Stimulated activated effector memory CD8-positive, alpha-beta T cell treated with anti-CD3 and anti-CD28 coated beads, Interleukin-12 subunit alpha, Interleukin-12 subunit beta, amount 100 ng/mL, for 72 hours (primary cell): ENCODE results near the gene PON3.

Experiments
- ATAC-seq: fragments of 150-1000 bp; cut with Tn5 transposase; 2 replicates; pipeline ENCODE4 v1.10.0; 2021
- DNase-seq, 2 donors: peaks; one replicate each; pipeline ENCODE4 v3.0.0; 2021 to 2022; ENCODE audit warnings: low spot score in 2 of 2
- H3K27ac Mint-ChIP-seq: one replicate; pipeline ENCODE4 v1.8.0; 2022; ENCODE audit warnings: mild to moderate bottlenecking, mixed read lengths
- H3K36me3 Mint-ChIP-seq: one replicate; pipeline ENCODE4 v1.8.0; 2022; ENCODE audit warnings: mild to moderate bottlenecking, mixed read lengths
- H3K4me1 Mint-ChIP-seq: one replicate; pipeline ENCODE4 v1.8.0; 2022; ENCODE audit warnings: mixed read lengths
- H3K4me3 Mint-ChIP-seq: one replicate; pipeline ENCODE4 v1.8.0; 2022; ENCODE audit warnings: mild to moderate bottlenecking, mixed read lengths
- H3K9me3 Mint-ChIP-seq: one replicate; pipeline ENCODE4 v1.8.0; 2022; ENCODE audit warnings: mixed read lengths

Gene PON3

GRCh38 chr7:95396136-95397032 lies at the start of gene PON3:
Gene PON3 (minus strand): TSS chr7:95396375. CDS start chr7:95396350, 25 bp downstream.
- H3K4me1 Mint-ChIP-seq: no peaks in the 10 kb centered on the region
- H3K36me3 Mint-ChIP-seq: no peaks in the 10 kb centered on the region
- peak; percentile 79 for ATAC-seq
- H3K4me3 Mint-ChIP-seq: peak within 1 kb of the TSS; percentile 40
- DNase-seq: peak in 1 of 2 donors; percentile 52
- no peak within 1 kb of the TSS for H3K27ac Mint-ChIP-seq
- no peaks in the 10 kb centered on the region for H3K9me3 Mint-ChIP-seq

DNA sequence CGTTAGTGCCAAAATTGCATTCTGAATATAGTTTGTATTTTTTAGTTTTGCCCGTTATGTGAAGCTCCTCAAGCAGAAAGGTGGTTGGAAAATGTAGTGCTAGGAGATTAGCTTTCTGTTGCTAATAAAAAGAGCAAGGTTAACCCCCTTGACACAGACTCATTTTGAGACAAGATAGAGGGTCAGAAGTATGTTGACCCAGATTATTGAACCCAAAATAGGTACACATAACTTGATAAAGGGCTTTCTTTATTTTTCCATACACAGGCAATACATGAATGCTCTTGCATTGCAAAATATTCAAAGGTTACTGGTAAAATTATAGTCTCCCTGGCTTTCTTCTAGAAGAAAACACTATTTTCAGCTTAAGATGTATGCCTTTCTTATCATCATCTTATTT lies 48.6 kb upstream of the PON3 start:
- no peaks in the 10 kb centered on the region for H3K4me1 Mint-ChIP-seq
- ATAC-seq: no peak
- H3K4me3 Mint-ChIP-seq: no peak overlapping the region
- H3K36me3 Mint-ChIP-seq: no peaks in the 10 kb centered on the region
- DNase-seq: no peak
- no peaks in the 10 kb centered on the region for H3K9me3 Mint-ChIP-seq
- H3K27ac Mint-ChIP-seq: no peak overlapping the region

- DNase-seq: no peak
- Mint-ChIP-seq H3K4me1 (no peaks in the 10 kb centered on the region), H3K27ac (no peak overlapping the region), H3K4me3 (no peak overlapping the region), H3K36me3 (no peaks in the 10 kb centered on the region), H3K9me3 (no peaks in the 10 kb centered on the region)
- ATAC-seq: no peak
Observed at GRCh38 chr7:95441042-95441823, 45.1 kb upstream of the PON3 start.

DNA sequence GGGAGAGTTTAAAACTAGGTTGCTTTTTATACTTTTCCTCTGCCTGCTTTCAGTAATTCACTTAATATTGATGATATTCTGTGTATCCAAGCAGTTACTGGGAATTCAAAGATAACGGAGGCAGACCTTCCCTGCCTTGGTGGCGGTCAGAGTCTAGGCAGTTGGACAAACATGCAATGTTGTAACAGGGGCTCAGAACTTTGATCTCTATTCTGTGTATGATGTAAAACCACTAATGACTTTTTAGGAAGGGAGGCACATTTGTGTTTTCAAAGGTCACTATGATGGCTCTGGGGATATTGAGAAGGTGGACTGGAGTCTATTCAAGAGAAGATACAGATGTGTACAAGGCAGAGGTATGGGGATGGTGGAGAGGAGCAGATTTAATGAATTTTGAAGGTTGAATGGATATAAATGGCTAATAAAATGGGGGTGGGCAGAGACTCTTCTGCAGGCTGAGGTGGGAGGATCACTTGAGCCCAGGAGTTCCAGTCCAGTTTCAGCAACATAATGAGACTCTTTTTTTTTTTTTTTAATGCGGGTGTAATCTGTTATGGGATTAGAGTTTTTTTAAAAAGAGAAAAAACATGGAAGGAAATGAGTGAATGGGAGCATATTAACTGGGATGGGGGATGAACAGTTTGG lies 44.3 kb upstream of the PON3 start:
- no peaks in the 10 kb centered on the region for H3K9me3 Mint-ChIP-seq
- DNase-seq (no peak), ATAC-seq (no peak)
- H3K4me1 Mint-ChIP-seq: no peaks in the 10 kb centered on the region
- H3K4me3 Mint-ChIP-seq: no peak overlapping the region
- no peak overlapping the region for H3K27ac Mint-ChIP-seq
- no peaks in the 10 kb centered on the region for H3K36me3 Mint-ChIP-seq

DNA sequence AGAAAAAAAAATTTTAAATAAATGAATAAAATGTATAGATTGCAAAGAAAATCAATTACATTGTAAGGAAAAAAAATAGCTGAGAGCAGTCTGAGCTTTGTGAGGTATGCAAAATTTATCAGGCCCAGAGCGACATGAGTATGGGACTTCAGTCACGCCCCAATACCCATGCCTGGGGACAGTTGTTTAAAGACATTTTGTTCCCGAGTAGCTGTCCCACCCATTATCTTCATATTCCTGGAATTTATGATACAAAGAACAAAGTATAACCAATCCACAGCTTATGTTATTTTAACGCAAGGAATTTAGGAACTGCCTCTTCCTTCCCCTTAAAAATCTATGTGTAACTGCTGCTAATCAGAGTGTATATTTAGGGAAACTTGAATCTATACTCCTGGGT lies 40.2 kb upstream of the PON3 start:
- Mint-ChIP-seq H3K27ac (no peak overlapping the region), H3K4me3 (no peak overlapping the region), H3K9me3 (no peaks in the 10 kb centered on the region), H3K4me1 (peaks cover 12% of the 10 kb centered on the region), H3K36me3 (no peaks in the 10 kb centered on the region)
- ATAC-seq: no peak
- no peak for DNase-seq

DNA sequence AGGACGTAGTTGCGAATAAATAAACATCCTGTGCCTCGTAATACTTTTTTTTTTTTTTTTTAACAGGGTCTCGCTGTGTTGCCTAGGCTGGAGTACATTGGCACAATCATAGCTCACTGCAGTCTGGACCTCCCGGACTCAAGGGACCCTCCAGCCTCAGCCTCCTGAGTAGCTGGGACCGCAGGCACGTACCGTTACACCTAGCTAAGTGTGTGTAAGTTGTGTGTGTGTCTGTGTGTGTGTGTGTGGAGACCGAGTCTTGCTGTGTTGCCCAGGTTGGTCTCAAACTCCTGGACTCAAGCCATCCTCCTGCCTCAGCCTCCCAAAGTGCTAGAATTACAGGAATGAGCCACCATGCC lies 39.2 kb upstream of the PON3 start:
- no peak for DNase-seq
- no peak for ATAC-seq
- peaks cover 12% of the 10 kb centered on the region for H3K4me1 Mint-ChIP-seq
- no peaks in the 10 kb centered on the region for H3K9me3 Mint-ChIP-seq
- peak overlapping the region; percentile 73 for H3K4me3 Mint-ChIP-seq
- H3K36me3 Mint-ChIP-seq: no peaks in the 10 kb centered on the region
- peak overlapping the region; percentile 94 for H3K27ac Mint-ChIP-seq

DNA sequence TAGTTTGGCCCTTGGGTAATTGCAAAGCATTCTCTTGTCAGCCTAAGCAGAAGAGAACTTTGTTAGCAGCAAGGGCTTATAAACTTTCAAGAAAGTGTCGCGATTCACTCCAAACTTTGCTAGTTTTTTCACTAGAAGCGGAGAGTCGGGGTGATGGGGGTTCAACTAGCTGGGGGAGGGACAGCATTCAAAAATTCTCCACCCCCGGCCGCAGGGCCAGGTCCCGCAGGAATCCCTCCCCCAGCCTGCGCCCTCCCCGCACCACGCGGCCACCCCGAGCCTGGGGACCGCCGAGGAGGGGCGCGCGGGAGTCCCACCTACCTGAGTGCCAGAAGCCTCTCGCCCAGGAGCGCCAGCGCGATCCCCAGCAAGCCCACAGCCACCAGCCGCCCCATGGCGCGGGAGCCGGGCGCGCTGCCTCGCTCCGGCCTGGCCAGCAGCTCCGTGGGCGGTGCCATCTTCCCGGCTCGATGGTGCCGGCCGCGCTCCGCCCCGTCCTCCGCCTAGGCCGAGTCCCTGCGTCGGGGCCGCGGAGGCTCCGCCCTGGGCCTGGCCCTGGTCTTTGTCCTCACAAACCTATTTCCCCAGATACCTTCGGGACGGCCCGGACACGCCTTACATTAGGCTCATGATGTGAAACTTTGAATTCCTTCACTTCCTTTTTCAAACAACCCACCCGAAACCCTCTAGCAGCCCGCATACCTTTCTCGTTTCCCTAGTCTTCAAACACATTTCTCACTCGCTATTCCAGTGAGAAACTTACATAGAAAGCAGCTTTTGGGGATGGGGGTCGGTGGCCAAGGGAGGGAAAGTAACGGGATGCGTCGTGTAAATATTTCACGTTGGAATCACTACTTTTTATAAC lies 38.6 kb upstream of the PON3 start, which contains the start of gene PON2:
TSS of gene PON2 (minus strand) at position 472 of the 865 bp plus-strand sequence. CDS start at position 395, 77 bp downstream.
- H3K27ac Mint-ChIP-seq: peak within 1 kb of the TSS; percentile 94
- ATAC-seq (peak; percentile 96), DNase-seq (peak; percentile 36 to 75)
- H3K4me1 Mint-ChIP-seq: peaks cover 12% of the 10 kb centered on the region
- no peaks in the 10 kb centered on the region for H3K36me3 Mint-ChIP-seq
- H3K4me3 Mint-ChIP-seq: peak within 1 kb of the TSS; percentile 73
- H3K9me3 Mint-ChIP-seq: no peaks in the 10 kb centered on the region

DNA sequence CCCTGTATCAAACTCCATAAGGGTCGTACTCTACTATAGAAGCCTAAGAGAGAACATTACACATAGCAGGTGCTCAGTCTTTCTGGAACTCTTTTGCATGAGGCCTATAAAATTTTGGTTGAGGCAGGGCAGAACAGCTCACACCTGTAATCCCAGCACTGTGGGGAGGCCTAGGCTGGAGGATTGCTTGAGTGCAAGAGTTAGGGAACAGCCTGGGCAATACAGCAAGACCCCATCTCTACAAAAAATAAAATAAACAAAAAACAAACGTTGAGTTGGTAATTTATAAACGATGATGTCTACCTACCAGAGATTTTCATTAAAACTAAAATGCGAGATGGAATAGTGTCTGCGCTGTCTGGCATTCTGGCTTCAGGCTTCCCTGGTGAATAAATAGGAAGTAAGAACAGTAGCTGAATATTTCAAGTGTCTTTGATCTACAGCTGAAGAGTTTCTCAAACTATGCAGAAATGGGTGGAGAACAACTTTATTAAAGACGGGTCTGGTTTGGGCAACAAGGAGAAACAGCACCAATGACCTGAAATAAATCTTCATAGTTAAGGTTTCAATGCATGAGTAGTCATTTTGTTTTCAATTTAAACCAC lies 37.9 kb upstream of the PON3 start:
- peaks cover 12% of the 10 kb centered on the region for H3K4me1 Mint-ChIP-seq
- H3K9me3 Mint-ChIP-seq: no peaks in the 10 kb centered on the region
- peak overlapping the region; percentile 73 for H3K4me3 Mint-ChIP-seq
- no peak for ATAC-seq
- H3K27ac Mint-ChIP-seq: no peak overlapping the region
- no peaks in the 10 kb centered on the region for H3K36me3 Mint-ChIP-seq
- DNase-seq: no peak

- H3K36me3 Mint-ChIP-seq: no peaks in the 10 kb centered on the region
- DNase-seq (no peak), ATAC-seq (no peak)
- H3K9me3 Mint-ChIP-seq: no peaks in the 10 kb centered on the region
- peaks cover 12% of the 10 kb centered on the region for H3K4me1 Mint-ChIP-seq
- no peak overlapping the region for H3K27ac Mint-ChIP-seq
- no peak overlapping the region for H3K4me3 Mint-ChIP-seq
Observed at GRCh38 chr7:95433129-95433528, 37.0 kb upstream of the PON3 start.

GRCh38 chr7:95432606-95433005 lies 36.4 kb upstream of the PON3 start:
- H3K9me3 Mint-ChIP-seq: no peaks in the 10 kb centered on the region
- H3K4me1 Mint-ChIP-seq: peaks cover 12% of the 10 kb centered on the region
- no peaks in the 10 kb centered on the region for H3K36me3 Mint-ChIP-seq
- DNase-seq (no peak), ATAC-seq (no peak)
- no peak overlapping the region for H3K4me3 Mint-ChIP-seq
- H3K27ac Mint-ChIP-seq: no peak overlapping the region

GRCh38 chr7:95430864-95431263 lies 34.7 kb upstream of the PON3 start:
- DNase-seq (no peak), ATAC-seq (no peak)
- no peaks in the 10 kb centered on the region for H3K36me3 Mint-ChIP-seq
- H3K4me1 Mint-ChIP-seq: peaks cover 12% of the 10 kb centered on the region
- no peak overlapping the region for H3K4me3 Mint-ChIP-seq
- no peak overlapping the region for H3K27ac Mint-ChIP-seq
- H3K9me3 Mint-ChIP-seq: no peaks in the 10 kb centered on the region

- ATAC-seq (no peak), DNase-seq (no peak)
- Mint-ChIP-seq H3K4me3 (no peak overlapping the region), H3K9me3 (no peaks in the 10 kb centered on the region), H3K27ac (no peak overlapping the region), H3K4me1 (peaks cover 5% of the 10 kb centered on the region), H3K36me3 (no peaks in the 10 kb centered on the region)
Observed at GRCh38 chr7:95429241-95429990, 33.2 kb upstream of the PON3 start.

DNA sequence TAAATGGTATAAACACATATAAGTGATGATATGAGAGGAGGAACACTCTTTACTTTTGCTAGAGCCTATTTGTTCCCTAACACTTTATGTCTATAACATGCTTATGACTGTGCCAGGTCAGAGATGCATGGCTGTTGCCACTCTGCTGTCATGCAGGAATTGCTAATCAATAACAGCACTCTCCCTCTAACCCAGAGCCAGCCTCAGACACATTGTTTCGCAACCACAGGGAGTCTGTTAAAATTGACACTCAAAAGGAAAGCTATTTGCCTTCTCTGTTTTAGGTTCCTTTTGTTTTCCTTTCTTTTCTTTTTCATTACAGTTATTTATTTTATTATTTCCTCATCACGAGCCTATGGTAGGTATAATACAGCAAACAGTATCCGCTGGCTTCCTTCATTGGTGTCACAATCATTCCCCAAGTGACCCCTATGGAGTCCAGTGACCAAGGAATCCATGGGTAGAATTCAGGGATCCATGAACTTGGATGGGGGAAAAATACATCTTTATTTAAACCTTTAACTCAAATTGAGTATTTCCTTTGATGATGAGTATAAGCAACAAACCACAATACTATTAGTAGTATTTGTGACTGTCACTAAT lies 31.8 kb upstream of the PON3 start:
- ATAC-seq: no peak
- Mint-ChIP-seq H3K4me3 (no peak overlapping the region), H3K27ac (no peak overlapping the region), H3K36me3 (no peaks in the 10 kb centered on the region), H3K9me3 (no peaks in the 10 kb centered on the region), H3K4me1 (no peaks in the 10 kb centered on the region)
- no peak for DNase-seq
